HG03280 (cell line): Measurements from ENCODE around the gene STRN3.
"Not testable (repeated sequence)": the region's sequence is repeated elsewhere in the genome, so short reads cannot be mapped to it uniquely, and the experiment has no call there.

Experiments used
- ATAC-seq: cut with Tn5 transposase; IDR thresholded peaks from one replicate; pipeline ENCODE4 v1.9.1; 2021; ENCODE audit warnings: mild to moderate bottlenecking, moderate library complexity; ENCODE audit not compliant: unreplicated experiment

Gene STRN3

DNA sequence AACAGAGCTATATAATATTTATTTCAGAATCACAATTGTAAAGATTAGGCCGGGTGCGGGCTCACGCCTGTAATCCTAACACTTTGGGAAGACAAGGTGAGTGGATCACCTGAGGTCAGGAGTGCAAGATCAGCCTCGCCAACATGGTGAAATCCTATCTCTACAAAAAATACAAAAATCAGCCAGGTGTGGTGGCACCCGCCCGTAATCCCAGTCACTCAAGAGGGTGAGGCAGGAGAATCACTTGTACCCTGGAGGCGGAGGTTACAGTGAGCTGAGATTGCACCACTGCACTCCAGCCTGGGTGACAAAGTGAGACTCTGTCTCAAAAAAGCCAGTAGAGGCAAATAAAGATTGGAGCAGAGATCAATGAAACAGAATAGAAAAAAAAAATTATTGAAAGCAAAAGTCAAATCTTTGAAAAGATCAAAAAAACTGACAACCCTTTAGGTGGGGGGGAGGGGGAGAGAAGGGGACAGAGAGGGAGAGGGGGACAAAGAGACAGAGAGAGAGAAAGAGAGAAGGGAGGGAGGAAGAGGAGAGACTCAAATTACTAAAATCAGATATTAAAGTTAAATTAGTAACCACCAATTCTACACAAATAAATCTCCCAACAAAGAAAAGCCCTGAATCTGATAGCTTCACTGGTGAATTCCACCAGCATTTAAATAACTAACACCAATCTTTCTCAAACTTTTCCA is 53.1 kb downstream of the STRN3 start:
- ATAC-seq = no peak

DNA sequence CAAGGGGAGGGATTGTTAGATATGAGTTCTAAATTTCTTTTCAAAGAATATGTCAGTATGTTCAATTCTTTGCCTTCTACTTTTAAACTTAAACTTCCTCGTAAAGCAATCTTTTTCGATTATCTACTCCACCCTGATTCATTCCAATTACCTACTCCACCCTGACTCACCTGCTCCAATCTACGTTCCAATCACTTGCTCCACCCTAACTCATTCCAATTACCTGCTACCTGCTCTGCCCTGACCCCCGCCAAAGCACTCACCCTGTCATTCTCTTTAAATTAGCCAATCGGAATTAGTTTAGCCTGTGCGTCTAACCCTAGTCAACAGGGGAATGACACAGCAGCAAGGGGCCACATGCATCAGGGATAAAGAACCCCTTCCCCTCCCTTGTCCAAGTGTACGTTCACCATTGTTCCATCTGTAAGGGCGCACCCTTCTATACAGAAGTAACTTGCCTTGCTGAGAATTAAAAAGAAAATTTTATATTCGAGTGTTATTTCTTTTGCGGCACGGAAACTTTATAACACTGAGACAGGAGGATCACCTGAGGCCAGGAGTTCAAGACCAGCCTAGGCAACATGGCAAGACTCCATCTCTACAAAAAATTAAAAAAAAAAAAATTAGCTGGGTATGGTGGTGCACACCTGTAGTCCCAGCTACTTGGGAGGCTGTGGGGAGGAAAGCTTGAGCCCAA is 54.0 kb downstream of the STRN3 start:
- ATAC-seq = not testable (repeated sequence)

DNA sequence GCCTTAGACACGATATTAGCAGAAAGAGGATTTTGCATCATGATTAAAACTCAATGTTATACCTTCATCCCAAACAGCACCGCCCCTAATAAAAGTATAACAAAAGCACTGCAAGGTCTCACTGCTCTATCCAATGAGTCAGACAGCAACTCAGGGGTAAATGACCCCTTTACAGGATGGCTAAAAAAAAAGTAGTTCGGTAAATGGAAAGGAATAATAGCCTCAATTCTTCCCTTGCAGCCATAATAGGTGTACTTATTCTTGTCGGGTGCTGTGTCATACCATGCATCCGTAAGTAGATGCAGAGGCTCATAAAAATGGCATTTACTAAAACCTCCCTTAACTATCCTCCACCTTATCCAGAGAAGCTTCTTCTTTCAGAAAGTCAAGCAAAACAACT is 54.6 kb downstream of the STRN3 start:
- ATAC-seq = no peak

DNA sequence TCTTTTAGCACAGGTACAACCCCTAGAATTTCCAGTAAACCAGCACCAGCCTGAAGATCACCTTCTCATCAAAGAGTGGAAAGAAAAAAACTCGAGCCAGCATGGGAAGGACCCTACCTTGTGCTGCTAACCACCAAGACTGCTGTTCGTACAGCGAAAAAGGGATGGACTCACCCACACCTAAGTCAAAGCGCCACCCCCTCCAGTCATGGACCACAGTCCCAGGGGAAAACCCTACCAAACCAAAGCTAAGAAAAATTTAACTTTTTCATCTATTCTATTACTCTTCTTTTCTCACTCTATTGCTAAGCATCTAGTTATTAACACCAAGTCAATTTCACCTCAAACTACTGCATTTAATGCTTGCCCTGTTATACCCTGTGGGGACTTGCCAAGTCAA is 56.4 kb downstream of the STRN3 start:
- not testable (repeated sequence) for ATAC-seq

DNA sequence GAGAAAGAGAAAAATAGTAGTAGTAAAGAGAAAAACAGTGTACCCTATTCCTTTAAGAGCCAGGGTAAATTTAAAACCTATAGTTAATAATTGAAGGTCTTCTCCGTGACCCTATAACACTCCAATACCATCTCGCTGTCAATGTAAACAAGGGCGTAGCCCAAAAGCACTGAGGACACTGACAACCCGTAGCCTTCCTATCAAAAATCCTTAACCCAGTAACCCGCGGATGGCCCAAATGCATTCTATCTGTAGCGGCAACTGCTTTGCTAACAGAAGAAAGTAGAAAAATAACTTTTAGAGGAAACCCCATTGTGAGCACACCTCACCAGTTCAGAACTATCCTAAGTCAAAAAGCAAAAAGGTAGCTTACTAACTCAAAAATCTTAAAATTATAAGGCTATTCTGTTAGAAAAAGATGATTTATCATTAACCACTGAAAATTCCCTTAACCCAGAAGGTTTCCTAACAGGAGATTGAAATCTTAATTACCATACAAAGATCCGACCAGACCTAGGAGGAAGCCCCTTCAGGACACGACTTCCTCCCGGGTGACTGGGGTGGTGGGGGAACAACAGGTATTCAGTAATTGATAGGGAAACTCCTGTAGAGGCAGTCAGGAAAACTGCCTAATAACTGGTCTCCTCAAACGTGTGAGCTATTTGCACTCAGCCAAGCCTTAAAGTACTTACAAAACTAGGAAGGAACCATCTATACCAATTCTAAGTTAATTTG is 58.6 kb downstream of the STRN3 start:
- ATAC-seq = not testable (repeated sequence)

DNA sequence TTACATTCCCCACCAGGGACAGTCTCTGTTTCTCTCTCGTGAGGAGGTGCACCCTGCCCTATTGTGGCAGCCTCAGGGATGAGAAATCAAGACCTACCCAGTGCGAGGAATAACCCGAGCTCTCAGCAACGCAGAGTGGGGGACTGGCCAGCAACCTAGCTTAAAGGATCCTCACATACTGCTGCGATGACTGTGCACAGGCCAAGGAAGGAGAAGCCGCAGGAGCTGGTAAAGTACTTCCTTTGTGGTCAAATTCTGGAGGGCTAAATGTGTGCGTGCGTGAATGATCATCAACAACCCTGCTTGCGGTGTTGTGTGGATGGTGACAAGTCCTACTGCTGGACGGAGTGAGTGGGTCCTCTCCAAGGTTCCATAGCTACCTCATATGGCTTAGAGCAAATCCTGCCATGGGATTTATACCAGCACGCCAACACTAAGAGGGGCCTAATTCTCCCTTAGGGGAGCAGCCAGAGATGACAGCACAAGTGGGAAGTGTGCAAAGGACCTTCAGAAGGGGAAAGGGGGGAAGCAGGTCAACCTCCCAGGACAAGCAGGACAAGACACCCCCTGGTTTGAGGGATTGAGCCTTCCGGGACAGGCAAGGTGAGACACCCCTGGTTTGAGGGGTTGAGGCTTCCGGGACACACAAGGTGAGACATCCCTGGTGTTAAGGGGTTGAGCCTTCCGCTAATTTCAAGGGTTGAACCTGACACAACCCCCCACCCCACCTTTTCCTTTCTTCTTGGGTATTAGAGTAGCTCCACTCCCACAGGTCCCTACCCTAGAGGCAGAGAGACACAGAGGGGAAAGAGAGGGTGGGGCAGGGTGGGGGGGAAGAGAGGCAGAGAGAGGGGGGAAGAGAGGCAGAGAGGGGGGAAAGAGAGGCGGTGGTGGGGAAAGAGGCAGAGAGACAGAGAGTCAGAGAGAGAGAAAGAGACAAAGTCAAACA is 59.5 kb downstream of the STRN3 start:
- no peak for ATAC-seq

DNA sequence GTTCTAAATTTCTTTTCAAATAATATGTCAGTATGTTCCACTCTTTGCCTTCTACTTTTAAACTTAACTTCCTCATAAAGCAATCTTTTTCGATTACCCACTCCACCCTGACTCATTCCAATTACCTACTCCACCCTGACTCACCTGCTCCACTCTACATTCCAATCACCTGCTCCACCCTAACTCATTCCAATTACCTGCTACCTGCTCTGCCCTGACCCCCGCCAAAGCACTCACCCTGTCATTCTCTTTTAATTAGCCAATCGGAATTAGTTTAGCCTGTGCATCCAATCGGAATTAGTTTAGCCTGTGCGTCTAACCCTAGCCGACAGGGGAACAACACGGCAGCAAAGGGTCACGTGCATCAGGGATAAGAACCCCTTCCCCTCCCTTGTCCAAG is 60.3 kb downstream of the STRN3 start:
- ATAC-seq = not testable (repeated sequence)

DNA sequence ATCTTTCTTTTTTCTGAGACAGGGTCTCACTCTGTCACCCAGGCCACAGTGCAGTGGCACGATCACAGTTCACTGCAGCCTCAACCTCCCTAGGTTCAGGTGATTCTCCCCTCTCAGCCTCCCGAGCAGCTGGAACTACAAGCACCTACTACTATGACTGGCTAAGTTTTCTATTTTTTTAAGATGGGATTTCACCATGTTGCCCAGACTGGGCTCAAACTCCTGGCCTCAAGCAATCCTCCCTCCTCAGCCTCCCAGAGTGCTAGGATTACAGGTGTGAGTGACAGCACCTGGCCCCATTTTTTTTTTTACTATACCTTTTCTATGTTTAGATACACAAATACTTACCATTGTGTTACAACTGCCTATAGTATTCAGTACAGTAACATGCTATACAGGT is 63.6 kb downstream of the STRN3 start:
- ATAC-seq = not testable (repeated sequence)

DNA sequence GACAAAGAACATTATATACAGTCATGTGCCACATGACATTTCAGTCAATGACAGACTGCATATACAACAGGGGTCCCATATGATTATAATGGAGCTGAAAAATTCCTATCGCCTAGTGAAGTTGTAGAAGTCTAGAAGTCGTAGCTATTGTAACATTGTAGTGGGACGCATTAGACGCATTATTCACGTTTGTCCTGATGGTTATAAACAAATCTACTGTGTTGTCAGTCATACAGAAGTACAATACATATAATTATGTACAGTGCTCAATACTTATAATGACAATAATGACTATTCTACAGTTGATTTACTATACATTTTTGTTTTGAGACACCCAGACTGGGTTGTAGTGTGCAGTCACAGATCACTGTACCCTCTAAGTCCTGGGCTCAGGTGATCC is 64.8 kb downstream of the STRN3 start:
- ATAC-seq = no peak

DNA sequence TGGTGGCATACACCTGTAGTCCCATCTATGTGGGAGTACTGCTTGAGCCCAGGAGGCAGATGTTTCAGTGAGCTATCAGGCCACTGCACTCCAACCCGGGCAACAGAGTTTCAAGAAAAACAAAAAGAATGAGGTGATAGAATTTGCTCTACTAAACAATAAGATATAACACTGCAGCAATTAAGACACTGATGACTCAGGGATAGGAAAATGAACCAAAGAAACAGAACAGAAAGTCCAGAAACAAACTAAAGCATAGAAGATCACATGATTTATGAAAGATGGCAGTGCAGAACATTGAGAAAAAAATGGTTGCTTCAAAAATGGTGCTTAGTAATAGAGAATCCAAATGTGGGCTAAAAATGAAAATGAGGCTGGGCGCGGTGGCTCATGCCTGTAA is 66.0 kb downstream of the STRN3 start:
- no peak for ATAC-seq

DNA sequence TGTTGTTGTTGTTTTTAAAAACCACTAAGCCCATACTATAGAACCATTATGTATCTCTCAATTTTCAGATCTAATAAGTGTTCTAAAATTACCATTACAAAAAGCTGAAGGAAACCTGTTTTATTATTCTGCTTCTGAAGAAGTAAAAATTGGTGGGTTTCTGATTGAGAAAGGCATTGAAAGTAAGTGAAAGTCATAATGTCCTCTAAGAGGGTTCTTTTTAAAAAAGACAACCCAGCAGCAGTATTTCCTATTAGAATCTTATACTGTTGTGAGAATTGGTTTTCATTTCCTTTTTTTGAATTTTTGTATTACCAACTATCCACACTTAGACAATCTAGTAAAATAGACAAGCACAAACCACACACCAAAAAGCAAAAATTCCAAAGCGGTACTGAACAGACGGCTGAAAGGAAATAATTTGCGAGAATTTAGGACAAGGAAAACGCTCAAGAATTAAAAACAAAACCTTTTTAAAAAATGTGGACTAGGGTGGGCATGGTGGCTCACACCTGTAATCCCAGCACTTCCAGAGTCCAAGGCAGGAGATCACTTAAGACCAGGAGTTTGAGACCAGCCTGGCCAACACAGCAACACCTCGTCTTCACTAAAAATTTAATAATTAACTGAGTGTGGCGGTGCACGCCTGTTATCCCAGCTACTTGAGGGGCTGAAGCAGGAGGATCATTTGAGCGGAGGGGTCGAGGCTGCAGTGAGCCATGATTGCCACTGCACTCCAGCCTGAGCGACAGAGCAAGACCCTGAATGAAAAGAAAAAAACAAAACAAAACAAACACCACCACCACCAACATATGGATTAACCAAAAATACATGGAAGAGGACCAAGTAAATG is 67.4 kb downstream of the STRN3 start:
- ATAC-seq = no peak

DNA sequence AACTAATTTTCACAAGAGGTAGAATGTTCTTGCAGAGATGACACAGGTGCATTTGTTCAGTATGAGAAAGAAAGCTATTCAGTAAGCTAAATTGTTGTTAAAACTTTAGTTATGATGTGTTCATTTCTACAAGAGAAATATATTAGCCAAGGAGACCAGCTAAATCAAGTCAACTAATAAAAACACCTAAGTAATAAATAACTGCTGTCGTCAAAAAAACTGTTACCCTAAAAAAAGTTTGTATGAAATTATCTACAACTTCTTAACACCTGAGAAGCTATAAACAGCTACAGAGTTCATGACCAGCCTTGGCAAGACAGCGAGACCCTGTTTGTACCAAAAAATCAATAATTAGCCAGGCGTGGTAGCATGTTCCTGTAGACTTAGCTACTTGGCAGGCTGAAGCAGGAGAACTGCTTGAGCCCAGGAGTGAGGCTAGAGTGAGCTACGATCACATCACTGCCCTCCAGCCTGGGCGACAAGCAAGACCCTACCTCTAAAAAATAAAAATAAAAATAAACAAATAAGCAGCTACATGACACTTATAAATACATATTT is 68.3 kb downstream of the STRN3 start:
- ATAC-seq = no peak

DNA sequence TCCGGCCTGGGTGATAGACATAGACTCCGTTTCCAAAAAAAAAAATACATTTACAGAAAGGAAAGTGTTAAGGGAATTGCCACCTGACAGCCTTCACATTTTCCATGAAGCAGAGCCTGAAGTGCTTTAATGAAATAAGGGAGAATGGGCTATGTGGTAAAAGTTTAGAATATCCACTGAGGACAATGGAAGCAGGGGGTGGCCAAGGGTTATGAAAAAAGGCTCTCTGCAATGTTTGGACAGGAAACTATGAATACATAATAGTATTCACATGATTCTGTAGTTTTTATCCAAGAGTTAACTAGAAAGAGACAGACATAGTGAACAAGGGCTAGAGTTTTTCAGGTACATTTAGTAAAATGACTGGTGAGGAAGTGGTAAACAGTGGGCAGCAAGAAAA is 76.5 kb downstream of the STRN3 start:
- ATAC-seq = no peak

DNA sequence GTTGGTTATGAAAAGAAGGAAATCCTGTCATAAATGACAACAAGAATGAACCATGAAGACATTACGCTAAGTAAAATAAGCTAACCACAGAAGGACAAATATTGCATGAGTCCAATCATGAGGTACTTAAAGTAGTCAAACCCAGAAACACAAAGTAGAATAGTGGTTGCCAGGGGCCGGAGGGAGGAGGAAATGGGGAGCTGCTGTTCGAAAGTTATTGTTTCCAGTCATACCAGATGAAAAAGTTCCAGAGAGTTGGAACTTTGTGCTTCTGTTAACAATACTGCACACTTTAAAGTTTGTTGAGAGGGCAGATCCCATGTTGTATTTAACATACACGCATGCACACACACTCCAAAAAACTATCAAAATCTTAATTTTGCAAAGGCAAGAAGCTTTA is 82.5 kb downstream of the STRN3 start:
- ATAC-seq = no peak

DNA sequence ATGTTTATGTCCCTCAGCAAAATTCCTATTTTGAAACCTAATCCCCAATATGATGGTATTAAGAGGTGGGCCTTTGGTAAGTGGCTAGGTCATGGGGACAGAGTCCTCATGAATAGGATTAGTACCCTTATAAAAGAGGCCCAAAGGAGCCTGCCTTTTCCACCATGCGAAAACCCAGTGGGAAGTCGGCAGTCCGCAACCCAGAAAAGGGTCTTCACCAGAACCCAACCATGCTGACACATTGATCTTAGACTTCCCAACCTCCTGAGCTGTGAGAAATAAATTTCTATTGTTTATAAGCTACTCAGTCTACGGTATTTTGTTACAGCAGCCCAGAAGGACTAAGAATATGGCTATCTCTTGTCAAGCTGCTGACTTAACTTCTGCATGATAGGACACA is 85.3 kb downstream of the STRN3 start:
- ATAC-seq = no peak

DNA sequence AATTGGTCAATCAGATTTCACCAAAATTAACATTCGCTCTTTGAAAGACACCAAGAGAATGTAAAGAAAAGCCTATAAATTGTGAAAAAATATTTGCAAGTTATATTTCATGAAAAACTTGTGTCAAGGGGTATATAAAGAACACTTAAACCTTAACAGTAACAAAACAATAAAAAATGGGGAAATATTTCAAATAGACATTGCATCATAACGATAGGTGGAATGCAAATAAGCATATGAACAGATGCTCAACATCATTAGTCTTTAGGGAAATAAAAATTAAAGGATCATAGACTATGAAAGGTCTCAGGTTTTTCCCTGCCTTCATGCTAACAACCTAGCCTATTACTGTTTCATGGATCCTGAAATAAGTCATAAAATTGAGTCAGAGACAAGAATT is 87.6 kb downstream of the STRN3 start:
- no peak for ATAC-seq

DNA sequence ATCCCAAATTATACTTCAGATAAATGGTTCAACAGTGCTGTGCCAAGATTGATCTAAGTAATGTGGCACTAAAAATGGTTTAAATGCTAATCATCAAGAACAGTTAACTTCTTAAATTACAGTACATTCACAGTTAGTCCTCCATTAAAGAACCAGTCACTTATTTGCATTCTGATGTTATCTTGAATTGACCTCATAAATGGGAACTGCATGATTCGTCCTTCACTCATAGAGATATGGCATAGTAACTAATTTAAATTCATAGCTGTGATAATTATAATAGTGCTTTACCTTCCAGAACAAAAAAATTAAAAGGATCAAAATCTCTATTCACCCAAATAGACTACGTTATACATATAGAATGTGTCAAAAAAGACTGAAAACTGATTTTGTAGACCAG is 90.7 kb downstream of the STRN3 start:
- no peak for ATAC-seq

DNA sequence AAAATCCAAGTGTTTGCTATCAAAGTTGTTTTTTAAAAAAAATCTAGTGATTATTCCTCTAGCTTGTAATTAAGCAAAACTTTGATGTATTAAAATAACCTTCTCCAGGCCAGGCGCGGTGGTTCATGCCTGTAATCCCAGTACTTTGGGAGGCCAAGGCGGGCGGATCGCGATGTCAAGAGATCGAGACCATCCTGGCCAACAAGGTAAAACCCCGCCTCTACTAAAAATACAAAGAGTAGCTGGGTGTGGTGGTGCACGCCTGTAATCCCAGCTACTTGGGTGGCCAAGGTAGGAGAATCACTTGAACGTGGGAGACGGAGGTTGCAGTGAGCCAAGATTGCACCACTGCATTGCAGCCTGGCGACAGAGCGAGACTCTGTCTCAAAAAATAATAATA is 92.2 kb downstream of the STRN3 start:
- ATAC-seq = not testable (repeated sequence)

DNA sequence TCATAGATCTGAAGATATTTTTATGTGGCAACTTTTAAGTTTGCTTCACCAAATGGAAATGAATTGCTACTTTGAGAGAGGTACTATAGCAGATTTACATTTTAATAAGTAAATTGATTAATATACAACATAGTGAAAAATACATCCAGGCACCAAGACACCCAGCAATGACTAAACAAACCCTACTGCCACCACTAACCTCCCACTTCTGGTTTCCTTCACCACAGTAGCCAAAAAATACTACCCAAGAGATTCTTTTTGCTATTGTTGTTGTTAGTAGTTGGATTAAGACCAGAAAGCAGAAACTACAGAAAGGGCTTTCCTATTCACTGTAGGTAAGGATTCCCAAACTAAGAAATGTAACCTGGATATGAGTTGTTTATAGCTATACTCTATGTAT is 97.7 kb downstream of the STRN3 start:
- no peak for ATAC-seq

DNA sequence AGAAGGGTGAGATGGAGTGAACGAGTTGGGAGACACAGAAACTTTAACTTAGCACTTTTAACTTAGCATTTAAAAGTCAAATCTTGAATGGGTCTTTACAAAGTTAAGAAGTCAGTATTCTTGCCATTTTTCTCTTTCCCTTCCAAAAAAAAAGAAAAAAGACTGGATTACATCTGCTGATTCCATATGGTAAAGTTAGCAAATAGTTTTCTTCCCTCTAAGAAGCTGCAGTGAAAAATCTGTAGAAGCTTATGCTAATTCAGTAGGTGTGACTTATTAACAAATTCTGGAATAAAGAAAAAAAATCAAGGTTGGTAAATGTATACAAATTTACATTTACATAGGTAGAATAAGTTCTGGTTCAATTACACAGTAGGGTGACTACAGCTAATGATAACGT is 100.9 kb downstream of the STRN3 start:
- no peak for ATAC-seq
